ENCODE results near the gene SAMMSON. TPM values are rescaled to one million over a fixed set of nuclear protein-coding genes. Genes with fewer than 3 reads are reported as not detected.

Gene SAMMSON
- total and polyA plus RNA-seq, 7 donors, result 0.04 to 0.82 (median 0.60) TPM; not detected in 4

GRCh38 chr3:70006089-70006488 is 6.6 kb downstream of the SAMMSON start:
- TF ChIP-seq POLR2A (IDR thresholded peaks at IDR 0.05), result no peak
- no peak for TF ChIP-seq POLR2AphosphoS5 (IDR thresholded peaks at IDR 0.05)
- no peak for TF ChIP-seq EP300 (IDR thresholded peaks at IDR 0.05)
- TF ChIP-seq, protein P1, sequence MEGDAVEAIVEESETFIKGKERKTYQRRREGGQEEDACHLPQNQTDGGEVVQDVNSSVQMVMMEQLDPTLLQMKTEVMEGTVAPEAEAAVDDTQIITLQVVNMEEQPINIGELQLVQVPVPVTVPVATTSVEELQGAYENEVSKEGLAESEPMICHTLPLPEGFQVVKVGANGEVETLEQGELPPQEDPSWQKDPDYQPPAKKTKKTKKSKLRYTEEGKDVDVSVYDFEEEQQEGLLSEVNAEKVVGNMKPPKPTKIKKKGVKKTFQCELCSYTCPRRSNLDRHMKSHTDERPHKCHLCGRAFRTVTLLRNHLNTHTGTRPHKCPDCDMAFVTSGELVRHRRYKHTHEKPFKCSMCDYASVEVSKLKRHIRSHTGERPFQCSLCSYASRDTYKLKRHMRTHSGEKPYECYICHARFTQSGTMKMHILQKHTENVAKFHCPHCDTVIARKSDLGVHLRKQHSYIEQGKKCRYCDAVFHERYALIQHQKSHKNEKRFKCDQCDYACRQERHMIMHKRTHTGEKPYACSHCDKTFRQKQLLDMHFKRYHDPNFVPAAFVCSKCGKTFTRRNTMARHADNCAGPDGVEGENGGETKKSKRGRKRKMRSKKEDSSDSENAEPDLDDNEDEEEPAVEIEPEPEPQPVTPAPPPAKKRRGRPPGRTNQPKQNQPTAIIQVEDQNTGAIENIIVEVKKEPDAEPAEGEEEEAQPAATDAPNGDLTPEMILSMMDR (IDR thresholded peaks at IDR 0.05), result no peak
- no peaks in the 10 kb centered on the region for H3K9me3 ChIP-seq
- DNase-seq, result no peak
- H3K4me3 ChIP-seq, result no peak overlapping the region
- intact Hi-C loops (cut with DNase I), result no loop called here
- no peak overlapping the region for H3K27ac ChIP-seq
- H3K27me3 ChIP-seq, result no peaks in the 10 kb centered on the region
- no peaks in the 10 kb centered on the region for H3K4me1 ChIP-seq
- 55 to 86% methylated on average over 4 of the region's 4 CpGs for WGBS, 2 donors
- H3K36me3 ChIP-seq, result no peaks in the 10 kb centered on the region

DNA sequence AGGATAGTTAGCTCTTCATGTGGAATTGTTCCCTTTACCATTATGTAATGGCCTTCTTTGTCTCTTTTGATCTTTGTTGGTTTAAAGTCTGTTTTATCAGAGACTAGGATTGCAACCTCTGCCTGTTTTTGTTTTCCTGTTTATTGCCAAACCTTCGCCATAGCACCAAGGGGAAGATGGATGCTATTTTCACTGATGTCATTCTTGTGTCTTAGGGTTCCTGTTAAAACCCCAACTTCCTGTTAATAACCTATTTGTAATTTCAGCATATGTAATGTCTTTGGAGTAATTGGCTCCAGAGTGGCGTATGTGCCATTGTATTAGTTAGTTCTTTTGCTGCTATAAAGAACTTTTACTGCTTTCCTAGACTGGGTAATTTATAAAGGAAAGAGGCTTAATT is 10.8 kb downstream of the SAMMSON start:
- Histone ChIP-seq H3K27ac (no peak overlapping the region), H3K9me3 (no peaks in the 10 kb centered on the region), H3K27me3 (no peaks in the 10 kb centered on the region), H3K4me1 (peaks cover 0 to 7% (median 7%) of the 10 kb centered on the region in 4 donors), H3K36me3 (no peaks in the 10 kb centered on the region), H3K4me3 (no peak overlapping the region)
- WGBS, 2 donors, result 82 to 86% methylated on average over 2 of the region's 2 CpGs
- intact Hi-C loops (cut with DNase I), result no loop called here
- DNase-seq, result no peak
- TF ChIP-seq POLR2AphosphoS5 (IDR thresholded peaks at IDR 0.05) (no peak), EP300 (IDR thresholded peaks at IDR 0.05) (no peak), POLR2A (IDR thresholded peaks at IDR 0.05) (no peak)
- TF ChIP-seq, protein P1 (IDR thresholded peaks at IDR 0.05), result no peak

DNA sequence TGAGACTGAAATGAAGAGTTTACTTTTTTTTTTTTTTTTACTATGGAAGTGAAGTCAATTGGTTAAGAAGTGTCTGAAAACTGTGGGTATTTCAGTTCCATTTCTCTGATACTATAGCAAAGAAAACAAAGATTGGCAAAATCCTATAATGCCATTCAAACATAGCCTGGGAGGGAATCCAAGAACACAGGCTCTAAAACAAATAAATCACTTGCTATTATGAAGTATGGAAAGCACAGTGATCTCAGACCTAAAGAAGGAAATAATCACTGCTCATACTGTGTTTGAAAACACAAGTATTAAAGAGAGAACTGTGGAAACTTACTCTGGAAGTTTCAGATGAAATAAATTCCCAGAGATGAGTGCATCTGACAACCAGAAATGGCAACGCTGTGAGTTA is 12.0 kb downstream of the SAMMSON start:
- H3K4me3 ChIP-seq, result no peak overlapping the region
- H3K9me3 ChIP-seq, result no peaks in the 10 kb centered on the region
- peaks cover 0 to 7% (median 7%) of the 10 kb centered on the region in 4 donors for H3K4me1 ChIP-seq
- H3K27ac ChIP-seq, result peak overlapping the region in 2 of 4 donors; percentile 23 to 60
- intact Hi-C loops (cut with DNase I), result no loop called here
- H3K27me3 ChIP-seq, result no peaks in the 10 kb centered on the region
- no peak for TF ChIP-seq POLR2AphosphoS5 (IDR thresholded peaks at IDR 0.05)
- no peak for TF ChIP-seq POLR2A (IDR thresholded peaks at IDR 0.05)
- TF ChIP-seq, protein P1 (IDR thresholded peaks at IDR 0.05), result no peak
- no peak for TF ChIP-seq EP300 (IDR thresholded peaks at IDR 0.05)
- 68 to 83% methylated on average over 1 of the region's 1 CpG for WGBS, 2 donors
- DNase-seq, result no peak
- H3K36me3 ChIP-seq, result no peaks in the 10 kb centered on the region

DNA sequence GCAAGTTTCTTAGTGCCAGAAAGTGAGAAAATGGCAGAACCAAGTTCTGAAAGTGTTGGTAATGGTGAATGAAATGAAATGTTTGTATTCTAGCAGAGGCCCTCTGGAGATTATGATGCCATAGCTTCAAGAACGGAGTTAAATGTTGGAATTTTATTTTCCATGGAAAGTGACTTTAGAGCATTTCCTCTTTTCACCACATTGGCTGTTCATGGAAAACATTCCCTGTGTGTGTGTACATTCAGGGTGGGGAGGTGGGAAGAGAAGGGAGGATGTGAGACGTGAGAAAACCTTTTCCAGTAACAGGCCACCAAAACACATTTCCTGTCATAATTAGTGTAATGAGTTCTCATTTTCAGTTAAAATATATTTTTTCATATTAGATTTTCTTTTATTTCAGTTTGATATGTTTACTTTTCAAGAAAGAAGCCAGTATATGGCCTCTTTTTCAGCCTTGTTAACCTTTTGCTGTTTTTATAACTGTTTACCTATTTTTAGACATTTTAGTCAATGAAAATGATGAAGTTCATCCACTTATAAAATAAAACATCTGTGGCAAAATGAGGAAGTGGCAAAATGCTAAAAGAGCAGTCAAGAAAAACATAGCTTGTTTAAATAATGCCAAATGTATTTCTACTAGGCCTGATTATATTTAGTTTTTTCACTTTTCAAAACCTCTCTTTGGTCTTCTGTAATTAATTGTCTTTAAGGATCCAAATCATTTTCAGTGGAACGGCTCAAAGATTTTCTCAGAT is 21.6 kb downstream of the SAMMSON start:
- DNase-seq, result no peak
- no peaks in the 10 kb centered on the region for H3K9me3 ChIP-seq
- H3K27me3 ChIP-seq, result no peaks in the 10 kb centered on the region
- intact Hi-C loops (cut with DNase I), result no loop called here
- WGBS, 2 donors, result 45 to 53% methylated on average over 3 of the region's 3 CpGs
- no peak overlapping the region for H3K4me3 ChIP-seq
- H3K4me1 ChIP-seq, result no peaks in the 10 kb centered on the region
- no peaks in the 10 kb centered on the region for H3K36me3 ChIP-seq
- TF ChIP-seq, protein P1 (IDR thresholded peaks at IDR 0.05), result no peak
- TF ChIP-seq EP300 (IDR thresholded peaks at IDR 0.05), result no peak
- no peak for TF ChIP-seq POLR2A (IDR thresholded peaks at IDR 0.05)
- no peak for TF ChIP-seq POLR2AphosphoS5 (IDR thresholded peaks at IDR 0.05)
- H3K27ac ChIP-seq, result no peak overlapping the region

GRCh38 chr3:70028361-70028760 is 28.8 kb downstream of the SAMMSON start:
- TF ChIP-seq POLR2AphosphoS5 (IDR thresholded peaks at IDR 0.05) (no peak), POLR2A (IDR thresholded peaks at IDR 0.05) (no peak), EP300 (IDR thresholded peaks at IDR 0.05) (no peak)
- TF ChIP-seq, protein P1 (IDR thresholded peaks at IDR 0.05), result no peak
- no peak for DNase-seq
- Histone ChIP-seq H3K9me3 (no peaks in the 10 kb centered on the region), H3K4me3 (no peak overlapping the region), H3K36me3 (no peaks in the 10 kb centered on the region), H3K27ac (no peak overlapping the region), H3K4me1 (no peaks in the 10 kb centered on the region), H3K27me3 (no peaks in the 10 kb centered on the region)
- intact Hi-C loops (cut with DNase I), result no loop called here
